ENCODE results near the gene RAB35. TPM values are rescaled to one million over a fixed set of nuclear protein-coding genes. Genes with fewer than 3 reads are reported as not detected.

Gene RAB35
- polyA plus RNA-seq, 4 donors, result 35.6 to 44.2 (median 37.2) TPM

DNA sequence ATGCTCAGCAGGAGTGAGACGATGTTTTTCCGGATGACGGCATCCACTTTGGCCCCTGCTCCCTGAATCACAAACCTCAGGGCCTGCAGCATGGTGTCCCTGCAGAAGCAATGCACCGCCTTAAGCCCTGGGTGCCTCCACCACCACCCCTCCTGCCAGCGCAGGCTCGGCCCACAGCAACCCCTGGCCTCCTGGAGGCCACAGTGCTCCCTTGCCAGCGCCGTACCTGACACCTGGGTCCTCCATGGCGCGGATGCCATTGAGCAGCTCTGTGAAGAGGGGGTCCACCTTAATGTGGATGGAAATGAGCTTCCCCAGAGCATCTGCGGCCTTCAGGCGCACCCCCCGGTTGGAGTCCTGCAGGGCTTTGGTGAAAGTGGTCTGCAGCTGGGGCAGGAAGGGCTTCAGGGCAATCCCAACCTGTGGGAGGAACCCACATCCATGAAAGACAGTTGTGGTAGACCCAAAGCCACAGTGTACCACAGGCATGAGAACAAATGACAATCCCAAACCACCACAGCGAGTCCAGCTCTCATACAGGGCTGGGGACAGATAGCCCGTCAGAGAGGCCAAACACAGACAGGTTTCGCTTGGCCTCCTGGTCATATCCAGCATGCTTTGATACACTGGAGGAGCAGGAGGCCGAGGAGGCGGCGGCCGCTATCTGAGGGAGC is 17.9 kb upstream of the RAB35 start:
- DNase-seq (ENCODE audit: low read depth in 4 of 4, low spot score in 3 of 4), result no peak

GRCh38 chr12:120132863-120133385 is 16.4 kb upstream of the RAB35 start:
- no peak for DNase-seq (ENCODE audit: low read depth in 4 of 4, low spot score in 3 of 4)

DNA sequence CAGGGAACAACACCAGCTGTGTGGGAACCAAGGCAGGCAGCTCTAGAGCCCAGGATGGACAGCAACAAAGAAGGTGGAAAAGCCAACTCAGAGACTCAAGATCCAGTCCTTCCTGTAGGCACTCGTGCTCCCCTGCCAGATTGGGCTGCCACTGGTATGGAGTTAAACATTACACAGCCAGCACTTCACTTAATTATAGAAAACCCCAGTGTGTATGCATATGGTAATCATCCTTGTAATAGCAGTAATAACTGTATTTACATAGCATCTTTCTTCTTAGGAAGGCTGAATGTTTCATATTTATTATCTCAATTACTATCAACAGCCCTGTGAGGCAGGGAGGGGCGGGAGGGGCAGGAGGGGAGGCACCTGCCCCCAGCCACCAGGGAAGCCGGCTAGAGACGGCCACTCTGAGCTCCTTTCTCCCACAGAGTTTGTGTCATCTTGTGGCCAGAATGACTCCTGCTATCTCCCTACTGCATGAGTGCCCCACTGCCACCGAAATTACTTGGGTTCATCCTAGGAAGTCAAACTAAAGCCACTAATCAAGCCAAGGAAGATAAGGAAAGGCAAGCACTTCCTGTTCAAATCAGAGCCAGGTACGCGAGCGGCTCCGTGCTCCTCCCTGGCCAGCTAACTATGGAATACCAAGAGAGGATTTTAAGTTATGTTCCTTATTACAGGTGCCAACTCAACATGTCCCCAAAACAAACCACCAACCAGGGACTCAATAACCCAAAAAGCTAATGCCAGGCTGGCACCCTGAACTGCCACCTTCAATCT is 15.7 kb upstream of the RAB35 start:
- no peak for DNase-seq (ENCODE audit: low read depth in 4 of 4, low spot score in 3 of 4)

GRCh38 chr12:120131116-120131515 is 14.6 kb upstream of the RAB35 start:
- DNase-seq (ENCODE audit: low read depth in 4 of 4, low spot score in 3 of 4), result no peak

GRCh38 chr12:120130011-120130410 is 13.5 kb upstream of the RAB35 start:
- no peak for DNase-seq (ENCODE audit: low read depth in 4 of 4, low spot score in 3 of 4)

DNA sequence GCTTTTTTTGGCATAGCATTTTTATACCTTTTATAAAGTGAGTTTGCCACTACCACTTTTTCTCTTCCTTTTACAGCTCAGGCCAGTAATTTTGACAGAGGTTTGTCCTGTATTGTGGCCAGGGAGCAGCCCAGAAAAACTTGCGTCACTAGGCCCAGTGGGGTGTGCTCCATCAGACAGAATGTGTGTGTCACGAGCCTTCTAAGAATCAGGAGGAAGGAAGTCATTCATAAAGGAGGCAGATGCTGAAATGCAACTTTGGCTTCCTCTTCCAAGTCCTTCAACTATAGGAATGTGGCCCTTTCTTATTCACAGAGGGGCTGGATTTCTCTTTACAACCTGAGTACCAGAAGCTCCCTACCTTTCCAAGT is 10.1 kb upstream of the RAB35 start:
- DNase-seq (ENCODE audit: low read depth in 4 of 4, low spot score in 3 of 4), result no peak

GRCh38 chr12:120125792-120126634 is 9.5 kb upstream of the RAB35 start:
- DNase-seq (ENCODE audit: low read depth in 4 of 4, low spot score in 3 of 4), result no peak

- DNase-seq (ENCODE audit: low read depth in 4 of 4, low spot score in 3 of 4), result no peak
Observed at GRCh38 chr12:120125029-120125428, 8.5 kb upstream of the RAB35 start.

GRCh38 chr12:120121766-120122293 is 5.3 kb upstream of the RAB35 start:
- no peak for DNase-seq (ENCODE audit: low read depth in 4 of 4, low spot score in 3 of 4)

DNA sequence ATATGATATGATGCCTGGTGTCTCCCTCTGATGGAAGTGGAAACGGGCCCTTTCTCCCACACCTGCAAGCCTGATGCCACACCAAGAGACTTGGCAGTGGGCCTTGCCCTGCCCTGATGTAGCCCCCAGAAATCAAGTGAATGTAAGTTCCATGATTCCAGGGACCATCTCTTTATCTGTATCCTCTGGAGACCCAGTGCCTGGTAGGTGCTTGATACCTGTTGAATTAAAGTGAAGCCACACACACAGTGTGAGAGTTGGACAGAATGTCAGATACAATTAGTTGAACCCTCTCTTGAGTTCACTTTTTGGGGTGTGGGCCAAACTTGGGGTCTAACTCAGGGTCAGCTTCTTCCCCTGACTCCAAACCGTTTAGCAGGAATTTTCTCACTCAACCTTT is 4.8 kb upstream of the RAB35 start:
- DNase-seq (ENCODE audit: low read depth in 4 of 4, low spot score in 3 of 4), result no peak

DNA sequence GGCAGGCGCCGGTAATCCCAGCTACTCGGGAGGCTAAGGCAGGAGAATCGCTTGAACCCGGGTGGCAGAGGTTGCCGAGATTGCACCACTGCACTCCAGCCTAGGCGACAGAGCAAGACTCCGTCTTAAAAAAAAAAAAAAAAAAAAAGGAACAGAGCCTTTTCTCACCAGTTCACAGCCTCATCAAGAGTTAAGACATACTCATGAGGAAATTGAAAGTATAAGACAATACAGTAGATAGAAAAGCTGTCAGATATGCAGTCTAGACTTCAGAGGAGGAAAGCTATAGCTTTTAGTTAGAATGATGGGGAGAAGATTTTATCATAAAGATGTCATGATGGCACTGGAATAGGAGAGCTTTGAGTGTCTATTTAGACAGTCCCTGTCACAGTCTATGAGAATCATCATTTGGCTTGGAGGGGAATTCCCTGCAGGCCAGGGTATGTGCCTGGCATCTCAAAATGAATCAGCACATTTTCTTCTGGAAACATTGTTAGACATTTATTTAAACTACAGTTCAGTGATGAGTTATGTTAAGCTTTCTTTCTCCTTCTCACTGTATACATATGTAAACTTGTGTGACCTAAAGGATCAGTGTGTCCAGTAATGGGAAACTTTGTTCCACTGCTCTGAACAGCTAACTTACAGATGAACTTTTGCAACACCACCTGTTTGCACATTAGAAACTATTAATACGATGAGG is 2.9 kb upstream of the RAB35 start:
- no peak for DNase-seq (ENCODE audit: low read depth in 4 of 4, low spot score in 3 of 4)

DNA sequence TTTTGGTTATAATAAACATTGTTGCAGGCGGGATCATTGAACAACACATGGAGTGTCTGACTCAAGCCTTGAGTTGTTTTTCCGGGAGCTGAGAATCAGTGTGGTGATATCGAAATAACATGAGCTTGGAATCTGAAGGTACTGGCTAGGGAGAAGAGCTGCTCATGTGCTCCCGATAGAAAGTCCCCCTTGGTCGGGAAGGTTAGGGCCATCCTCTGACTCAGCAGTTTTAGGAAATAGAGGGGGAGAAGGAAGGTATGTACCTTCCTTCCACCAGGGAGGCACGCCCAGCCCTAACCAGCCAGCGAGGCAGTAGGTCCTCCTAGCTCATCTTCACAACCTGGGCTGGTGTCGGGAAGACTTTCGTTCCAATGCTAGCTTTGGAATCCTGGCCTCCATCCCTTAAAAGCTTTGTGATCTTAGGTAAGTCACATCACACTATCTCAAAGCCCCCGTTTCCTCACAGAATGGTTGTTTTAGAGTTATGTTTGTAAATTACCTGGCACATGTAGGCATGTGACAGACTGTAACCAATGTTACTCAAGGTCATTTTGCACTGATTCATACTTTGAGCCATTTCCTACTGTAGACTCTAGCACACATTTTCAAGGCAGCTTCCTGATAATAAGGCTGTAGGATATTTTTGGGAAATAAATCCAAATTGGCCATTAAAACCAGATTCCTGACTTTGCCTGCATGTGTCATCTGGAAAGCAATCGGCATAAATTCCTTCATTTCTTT is 1.9 kb upstream of the RAB35 start:
- DNase-seq (ENCODE audit: low read depth in 4 of 4, low spot score in 3 of 4), result no peak

DNA sequence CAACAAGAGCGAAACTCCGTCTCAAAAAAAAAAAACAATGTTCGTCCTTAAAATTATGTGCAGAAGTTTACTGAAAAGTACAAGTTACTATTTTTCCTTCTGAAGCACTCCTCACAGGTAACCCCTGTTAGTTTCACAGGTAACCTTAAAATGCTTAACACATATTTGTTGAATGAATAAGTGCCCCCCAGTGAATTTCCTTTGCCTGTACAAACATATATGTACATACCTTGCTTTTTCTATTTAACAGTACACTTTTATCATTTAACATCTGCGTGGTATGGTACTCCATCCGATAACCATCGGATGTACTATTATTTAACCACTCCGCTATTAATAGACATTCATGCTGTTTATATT is 1.4 kb upstream of the RAB35 start:
- DNase-seq (ENCODE audit: low read depth in 4 of 4, low spot score in 3 of 4), result no peak

DNA sequence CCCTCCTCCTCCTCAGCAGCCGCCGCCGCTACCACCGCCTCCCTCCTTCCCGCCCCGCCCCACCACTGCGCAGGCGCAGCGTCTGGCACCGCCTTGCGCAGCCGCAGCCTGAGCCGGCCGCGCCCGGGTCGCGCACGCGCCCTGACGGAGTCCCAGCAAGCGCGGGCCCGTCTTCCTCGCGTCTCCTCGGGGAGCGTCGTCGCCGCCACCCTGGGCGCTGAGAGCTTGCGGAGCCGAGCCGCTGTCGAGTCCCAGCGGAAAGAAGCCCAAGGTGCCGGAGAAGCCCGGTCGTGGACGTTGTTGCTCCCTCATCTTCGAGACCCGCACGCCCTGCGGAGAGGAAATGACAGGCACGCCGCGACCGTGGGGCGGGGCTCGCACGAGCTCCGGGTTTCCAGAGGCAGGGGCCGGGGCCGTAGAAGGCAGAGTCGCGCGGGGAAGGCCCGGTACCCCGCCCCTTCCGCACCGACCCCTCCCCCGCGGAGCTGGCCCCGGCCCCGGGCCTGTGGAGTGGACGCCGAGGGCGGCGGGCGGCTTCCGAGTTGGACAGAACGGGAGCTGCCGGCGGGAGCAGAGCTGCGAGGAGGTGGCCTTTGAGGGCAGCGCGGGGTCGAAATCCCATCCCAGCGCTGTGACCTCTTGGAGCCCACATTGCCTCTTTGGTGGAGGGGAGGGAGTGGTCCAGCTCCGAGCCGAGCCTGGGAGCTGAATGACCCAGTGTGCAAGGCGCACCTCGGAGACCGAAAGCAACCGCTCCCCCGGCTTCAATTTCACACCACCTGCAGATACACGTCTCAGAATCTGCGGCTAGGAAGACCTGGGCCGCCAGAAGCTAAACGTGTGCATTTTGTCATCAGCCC is 469 bp upstream of the RAB35 start:
- DNase-seq (ENCODE audit: low read depth in 4 of 4, low spot score in 3 of 4), result peak in 3 of 4 donors; percentile 81 to 88 (median 84)

DNA sequence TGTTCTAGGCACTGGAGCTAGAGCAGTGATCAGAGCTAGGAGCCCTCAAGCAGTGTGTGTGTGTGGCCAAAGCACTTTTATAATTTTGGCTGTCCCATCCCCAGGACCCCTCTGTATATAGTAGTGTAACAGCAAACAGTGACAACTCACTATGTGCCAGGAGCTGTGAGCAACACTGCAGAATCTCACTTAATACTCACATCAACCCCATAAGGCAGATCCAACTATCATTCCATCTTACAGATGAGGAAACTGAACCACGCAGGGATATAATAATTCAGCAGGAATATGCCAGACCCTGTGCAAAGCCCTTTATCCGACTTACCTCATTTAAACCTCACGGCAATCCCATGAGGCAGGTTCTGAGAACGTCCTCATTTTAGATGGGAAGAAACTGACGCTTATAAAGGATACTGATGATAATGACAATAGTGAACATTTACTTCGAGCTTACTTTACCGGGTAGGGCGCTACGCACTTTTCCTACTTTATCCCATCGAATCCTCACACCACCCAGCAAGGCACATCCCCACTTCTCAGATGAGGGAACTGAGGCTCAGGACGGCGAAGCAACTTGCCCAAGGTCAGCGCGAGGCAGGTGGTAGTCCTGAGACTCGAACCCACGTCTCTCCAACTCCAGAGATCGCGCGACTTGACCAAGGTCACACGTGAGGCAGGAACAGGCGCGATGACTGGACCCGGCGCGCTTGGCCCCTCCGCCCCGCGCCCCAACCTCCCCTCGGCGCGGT is 687 bp downstream of the RAB35 start:
- no peak for DNase-seq (ENCODE audit: low read depth in 4 of 4, low spot score in 3 of 4)

- DNase-seq (ENCODE audit: low read depth in 4 of 4, low spot score in 3 of 4), result no peak
Observed at GRCh38 chr12:120115066-120115465, 1.5 kb downstream of the RAB35 start.

DNA sequence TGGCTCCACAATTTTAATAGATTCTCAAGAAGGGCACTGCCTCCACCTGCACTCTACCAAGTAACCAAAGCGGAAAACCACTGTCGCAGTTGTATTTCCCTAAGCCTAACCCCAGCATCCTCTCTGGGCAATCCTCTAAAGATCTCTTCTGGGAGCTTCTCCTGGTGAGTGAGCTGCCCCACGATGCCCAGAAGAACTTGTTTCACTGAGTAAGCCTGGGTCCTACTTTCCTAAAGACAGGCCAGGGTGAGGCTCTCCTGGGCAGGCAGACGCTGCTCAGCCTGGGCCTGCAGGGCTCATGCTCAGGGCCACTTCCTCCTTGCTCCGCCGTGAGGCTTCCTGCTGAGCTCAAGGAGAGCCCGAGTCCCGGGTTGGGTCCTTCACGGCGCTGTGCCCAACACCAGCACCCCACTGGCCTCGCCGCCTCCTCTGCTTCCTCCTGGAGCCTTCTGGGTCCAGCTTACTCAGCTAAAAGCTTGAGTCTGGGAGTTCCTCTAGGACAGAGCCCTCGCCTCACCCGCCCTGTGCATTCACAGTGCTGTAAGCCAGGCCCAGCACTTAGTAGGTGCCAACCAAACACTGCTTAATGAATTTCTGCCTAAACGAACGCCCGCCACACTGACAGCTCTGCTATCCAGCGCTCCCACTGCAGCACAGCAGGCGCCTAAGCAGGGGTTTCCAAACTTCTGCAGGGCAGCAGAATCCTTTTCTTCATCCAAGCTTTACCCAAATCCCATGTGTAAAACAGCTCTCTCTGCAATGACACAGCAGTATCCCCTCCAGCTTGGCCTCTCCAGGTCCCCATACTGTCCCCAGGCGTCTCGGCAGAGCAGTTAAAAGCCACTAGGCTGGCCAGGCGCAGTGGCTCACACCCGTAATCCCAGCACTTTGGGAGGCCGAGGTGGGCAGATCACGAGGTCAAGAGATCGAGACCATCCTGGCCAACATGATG is 5.7 kb downstream of the RAB35 start:
- no peak for DNase-seq (ENCODE audit: low read depth in 4 of 4, low spot score in 3 of 4)
